SU-DHL-6 (cell line): ENCODE results near the gene XPOT.

Experiments
- CTCF ChIP-seq: fragments of 200-600 bp; sonication (generic); IDR thresholded peaks from one replicate; pipeline ENCODE4 v1.5.1; 2017; ENCODE audit warnings: antibody characterized with exemption, mild to moderate bottlenecking, low read length, moderate library complexity; ENCODE audit not compliant: insufficient read depth, poor library complexity, severe bottlenecking
- EZH2phosphoT487 ChIP-seq: fragments of 200-600 bp; sonication (generic), shearing (Covaris generic); conservative IDR thresholded peaks from 2 replicates; pipeline ENCODE4 v1.6.1; 2018; ENCODE audit warnings: mild to moderate bottlenecking, antibody characterized with exemption, low read length, moderate library complexity, mixed read lengths

DNA sequence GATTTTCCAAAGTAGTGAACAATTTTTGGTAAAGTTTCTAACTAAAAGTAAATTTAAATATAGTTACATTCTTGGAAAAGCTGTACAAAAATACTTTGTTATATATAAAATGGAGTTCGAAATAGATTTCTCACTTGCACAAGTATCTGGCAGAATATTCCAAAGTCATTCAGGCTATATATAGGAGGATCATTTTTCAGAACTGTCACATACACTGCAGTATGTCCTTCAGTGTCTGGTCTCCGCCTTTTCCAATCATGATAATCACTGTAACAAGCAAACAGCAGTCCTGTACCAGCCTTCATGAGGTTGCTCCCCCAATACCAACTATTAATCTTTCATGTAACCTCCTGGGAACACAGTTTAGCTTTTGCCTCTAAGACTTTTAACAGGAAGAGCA is 66.3 kb downstream of the XPOT start:
- TF ChIP-seq CTCF (no peak), EZH2phosphoT487 (no peak)
